Right lobe of liver (tissue), 6 donors: ENCODE measurements around the gene TEX35. TPM values are rescaled to one million over a fixed set of nuclear protein-coding genes. Genes with fewer than 3 reads are reported as not detected.
A peak's percentile ranks its signal among the peaks of the same experiment; 100 is the strongest.

Source experiments
- ATAC-seq, 4 donors: fragments of 200-7000 bp; cut with Tn5 transposase; one replicate each; pipeline ENCODE4 v1.9.1; 2020; ENCODE audit warnings: mild to moderate bottlenecking in 4 of 4, moderate library complexity in 4 of 4
- DNase-seq, 3 donors: peaks; one replicate each; pipeline ENCODE4 v3.0.0-alpha.2; 2020
- H3K27ac ChIP-seq, 3 donors: fragments of 200-600 bp; one replicate each; pipeline ENCODE4 v1.8.0; 2022
- H3K27me3 ChIP-seq, 2 donors: fragments of 200-600 bp; one replicate each; pipeline ENCODE4 v1.8.0; 2022
- H3K36me3 ChIP-seq, 4 donors: fragments of 200-600 bp; sonication (generic) in 1 of 4; one replicate each; pipeline versions ENCODE4 v1.5.1 to v1.8.0; 2017 to 2022; ENCODE audit warnings: control low read depth in 1 of 4
- H3K4me1 ChIP-seq, 4 donors: fragments of 200-600 bp; sonication (generic) in 1 of 4; one replicate each; pipeline versions ENCODE4 v1.5.1 to v1.8.0; 2017 to 2022; ENCODE audit warnings: control low read depth in 1 of 4
- H3K4me3 ChIP-seq, 3 donors: fragments of 200-600 bp; one replicate each; pipeline ENCODE4 v1.8.0; 2022
- H3K9me3 ChIP-seq, 4 donors: fragments of 200-600 bp; sonication (generic) in 1 of 4; one replicate each; pipeline versions ENCODE4 v1.5.1 to v1.8.0; 2017 to 2022; ENCODE audit warnings: control low read depth in 1 of 4
- POLR2A ChIP-seq: fragments of 450-650 bp; IDR thresholded peaks from one replicate; pipeline ENCODE4 v1.6.1; 2017; ENCODE audit warnings: antibody characterized with exemption, mild to moderate bottlenecking
- WGBS: methylation state at CpG from one replicate; pipeline ENCODE4 v1.1.6; 2018; ENCODE audit warnings: low coverage, low lambda C conversion rate; ENCODE audit not compliant: insufficient coverage; ENCODE audit errors: missing lambda C conversion rate; 5-methylcytosine and 5-hydroxymethylcytosine counted together
- intact Hi-C, 2 donors: fragments of 100-400 bp; cut with DNase I; formaldehyde crosslinking; loops; one replicate each; pipeline versions ENCODE4 v1.11.2 to v1.14.1; 2022
- total RNA-seq, 6 experiments: library from RNA; depleted of rRNA in 2 of 6; stranded (reverse); fragments of >200 nt in 2 of 6; fragmentation: NEBNext Ultra II Directional in 3 of 6; extraction: Animal tissue kit (Norgen Biotek cat#: 25700) in 3 of 6; gene quantifications; one replicate each; pipeline versions ENCODE4 v1.1.0 to v1.2.4, GENCODE V29; 2016 to 2023
- TF ChIP-seq, protein P1 (sequence below), 4 donors: fragments of 200-600 bp in 3 of 4; fragments of 450-650 bp in 1 of 4; IDR thresholded peaks; one replicate each; pipeline versions ENCODE4 v1.5.1 to v1.8.0; 2016 to 2022; ENCODE audit warnings: antibody characterized with exemption in 4 of 4, mild to moderate bottlenecking in 2 of 4
- donor health status: DM: no; HTN: yes; CAD: no.
- donor health status: DM: no; HTN: no; CAD: no.
- donor health status: DM: no; HTN: no; CAD: no.
- donor health status: DM: no; HTN: yes; CAD: no.
- donor health status: DM: no; HTN: yes; CAD: no.

The TEX35 gene
- total RNA-seq, 6 experiments from 2014 or later, result not detected

DNA sequence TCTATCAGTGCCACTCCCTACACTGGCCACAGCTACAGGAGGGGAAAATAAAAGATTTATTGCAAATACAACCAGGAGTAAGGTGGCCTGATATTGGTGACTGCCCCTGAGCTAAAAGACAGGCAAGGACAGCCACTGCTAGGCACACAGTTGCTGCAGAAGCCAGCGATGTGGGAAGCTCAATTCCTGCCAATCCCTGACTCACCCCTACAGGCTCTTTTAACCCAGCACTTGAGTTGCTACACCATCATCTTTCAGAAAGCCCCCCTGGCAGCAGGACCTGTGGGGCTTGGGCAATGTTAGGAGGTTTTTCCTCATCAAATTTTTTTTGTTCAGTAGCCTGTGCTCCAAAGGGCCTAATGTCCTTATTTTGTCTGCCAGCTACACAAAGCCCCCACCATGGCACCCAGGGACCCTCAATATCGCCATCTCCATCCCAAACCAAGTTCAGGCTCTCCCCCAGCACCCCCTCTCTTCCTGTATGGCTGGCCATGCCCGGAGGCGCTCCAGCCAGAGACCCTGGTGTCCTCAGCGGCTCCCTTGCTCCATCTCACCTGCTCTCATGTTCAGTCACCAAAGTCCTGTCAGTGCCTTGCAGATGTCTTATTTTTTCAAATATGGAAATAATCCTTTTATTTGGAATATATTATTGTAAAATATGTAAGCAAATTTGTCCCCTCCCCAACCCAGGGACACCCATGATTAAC, 29.5 kb upstream of the TEX35 start:
- Histone ChIP-seq H3K27ac (no peak overlapping the region), H3K9me3 (no peaks in the 10 kb centered on the region), H3K36me3 (no peaks in the 10 kb centered on the region), H3K4me1 (no peaks in the 10 kb centered on the region), H3K4me3 (no peak overlapping the region), H3K27me3 (no peaks in the 10 kb centered on the region)
- TF ChIP-seq, protein P1, sequence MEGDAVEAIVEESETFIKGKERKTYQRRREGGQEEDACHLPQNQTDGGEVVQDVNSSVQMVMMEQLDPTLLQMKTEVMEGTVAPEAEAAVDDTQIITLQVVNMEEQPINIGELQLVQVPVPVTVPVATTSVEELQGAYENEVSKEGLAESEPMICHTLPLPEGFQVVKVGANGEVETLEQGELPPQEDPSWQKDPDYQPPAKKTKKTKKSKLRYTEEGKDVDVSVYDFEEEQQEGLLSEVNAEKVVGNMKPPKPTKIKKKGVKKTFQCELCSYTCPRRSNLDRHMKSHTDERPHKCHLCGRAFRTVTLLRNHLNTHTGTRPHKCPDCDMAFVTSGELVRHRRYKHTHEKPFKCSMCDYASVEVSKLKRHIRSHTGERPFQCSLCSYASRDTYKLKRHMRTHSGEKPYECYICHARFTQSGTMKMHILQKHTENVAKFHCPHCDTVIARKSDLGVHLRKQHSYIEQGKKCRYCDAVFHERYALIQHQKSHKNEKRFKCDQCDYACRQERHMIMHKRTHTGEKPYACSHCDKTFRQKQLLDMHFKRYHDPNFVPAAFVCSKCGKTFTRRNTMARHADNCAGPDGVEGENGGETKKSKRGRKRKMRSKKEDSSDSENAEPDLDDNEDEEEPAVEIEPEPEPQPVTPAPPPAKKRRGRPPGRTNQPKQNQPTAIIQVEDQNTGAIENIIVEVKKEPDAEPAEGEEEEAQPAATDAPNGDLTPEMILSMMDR (IDR thresholded peaks at IDR 0.05), result no peak
- no peak for TF ChIP-seq POLR2A
- 100% methylated on average over 3 of the region's 5 CpGs for WGBS
- no peak for ATAC-seq
- DNase-seq, result no peak
- intact Hi-C loops, result no loop called here

DNA sequence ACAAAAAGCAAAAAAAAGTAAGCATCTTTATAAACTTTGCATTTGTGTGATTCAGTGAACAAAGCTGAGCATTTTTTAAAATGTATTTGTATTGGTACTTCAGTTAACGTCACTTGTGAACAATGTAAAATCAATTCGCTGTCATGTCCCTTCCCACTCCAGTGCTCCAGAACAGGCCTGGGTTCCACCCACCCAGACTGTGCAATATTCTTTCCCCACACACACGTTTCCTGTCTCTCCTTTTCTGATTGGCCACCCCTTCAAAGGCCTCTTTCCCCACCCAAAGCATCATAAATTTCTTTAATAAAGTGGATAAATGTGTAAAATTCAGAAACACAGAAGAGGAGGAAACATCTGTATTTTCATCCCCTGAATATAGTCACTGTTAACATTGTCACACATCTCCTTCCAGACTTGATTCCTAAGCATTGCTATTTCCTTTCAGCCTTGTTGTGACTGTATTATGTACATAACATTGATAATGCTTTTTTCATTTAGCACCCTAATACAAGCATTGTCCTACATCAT, 28.1 kb upstream of the TEX35 start:
- no peaks in the 10 kb centered on the region for H3K36me3 ChIP-seq
- H3K27me3 ChIP-seq, result no peaks in the 10 kb centered on the region
- H3K9me3 ChIP-seq, result no peaks in the 10 kb centered on the region
- 51% methylated on average over 3 of the region's 3 CpGs for WGBS
- DNase-seq (no peak), ATAC-seq (no peak)
- no peak overlapping the region for H3K4me3 ChIP-seq
- TF ChIP-seq POLR2A, result no peak
- TF ChIP-seq, protein P1 (IDR thresholded peaks at IDR 0.05), result no peak
- H3K27ac ChIP-seq, result no peak overlapping the region
- intact Hi-C loops, result no loop called here
- H3K4me1 ChIP-seq, result no peaks in the 10 kb centered on the region

GRCh38 chr1:178485541-178485981, 27.3 kb upstream of the TEX35 start:
- TF ChIP-seq POLR2A, result no peak
- TF ChIP-seq, protein P1 (IDR thresholded peaks at IDR 0.05), result no peak
- intact Hi-C loops, result no loop called here
- peak in 2 of 4 donors; percentile 36 to 44 for ATAC-seq

DNA sequence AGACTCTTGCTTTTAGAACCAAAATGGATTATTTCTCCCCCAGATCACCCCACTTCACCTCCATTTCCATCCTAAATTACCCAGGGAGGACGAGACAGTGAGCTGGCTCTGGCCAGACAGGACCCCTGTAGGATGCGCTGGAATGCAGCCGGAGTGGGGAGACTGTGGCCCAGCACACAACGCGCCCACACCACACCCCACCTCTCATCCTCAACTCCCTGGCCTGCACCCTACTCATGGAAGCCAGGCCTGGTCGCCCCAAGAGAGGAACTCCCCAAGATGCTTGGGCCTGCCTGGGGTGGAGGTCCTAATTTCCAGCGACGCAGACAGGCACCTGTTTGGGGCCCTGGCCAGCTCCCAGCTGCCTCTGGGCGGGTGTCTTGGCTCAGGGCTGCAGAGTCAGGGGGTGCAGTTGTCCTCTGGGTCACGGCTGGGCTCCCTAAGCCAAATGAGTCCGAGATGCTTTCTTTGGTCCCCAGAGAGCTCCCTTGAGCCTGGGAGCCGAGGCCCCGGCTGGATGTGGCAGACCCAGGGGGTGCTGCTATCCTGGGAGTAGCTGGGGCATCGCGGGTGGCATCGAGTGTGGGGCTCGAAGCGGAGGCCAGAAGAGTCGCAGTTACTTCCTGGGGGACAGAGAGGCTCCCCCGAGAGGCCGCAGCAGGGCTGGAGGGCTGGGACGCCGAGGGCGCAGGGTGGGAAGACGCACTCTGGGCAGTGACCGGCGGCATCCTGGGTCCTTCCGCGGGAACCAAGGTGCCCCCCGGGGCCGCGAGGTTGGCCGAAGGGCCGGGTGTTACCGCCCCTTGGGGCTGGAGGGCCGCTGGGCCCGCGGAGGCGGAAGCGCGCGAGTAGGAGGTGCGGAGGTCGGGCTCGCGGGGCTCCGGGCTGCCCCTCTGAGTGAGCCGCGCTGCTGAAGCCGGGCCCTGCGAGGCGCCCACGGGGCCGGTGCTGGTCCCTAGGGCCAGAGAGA, 26.5 kb upstream of the TEX35 start:
- H3K27me3 ChIP-seq, result no peaks in the 10 kb centered on the region
- intact Hi-C loops, result no loop called here
- no peaks in the 10 kb centered on the region for H3K36me3 ChIP-seq
- DNase-seq (no peak), ATAC-seq (peak in 3 of 4 donors; percentile 30 to 50 (median 31))
- no peak for TF ChIP-seq POLR2A
- TF ChIP-seq, protein P1 (IDR thresholded peaks at IDR 0.05), result no peak
- 29% methylated on average over 6 of the region's 54 CpGs for WGBS
- H3K4me3 ChIP-seq, result peak overlapping the region; percentile 4 to 5 (median 4)
- no peaks in the 10 kb centered on the region for H3K4me1 ChIP-seq
- no peak overlapping the region for H3K27ac ChIP-seq
- H3K9me3 ChIP-seq, result no peaks in the 10 kb centered on the region

More at GRCh38 chr1:178485541-178485981, 27.3 kb upstream of the TEX35 start:
- WGBS, result 51% methylated on average over 3 of the region's 3 CpGs
- DNase-seq, result no peak
- Histone ChIP-seq H3K4me1 (no peaks in the 10 kb centered on the region), H3K27ac (no peak overlapping the region), H3K4me3 (no peak overlapping the region), H3K36me3 (no peaks in the 10 kb centered on the region), H3K9me3 (no peaks in the 10 kb centered on the region), H3K27me3 (no peaks in the 10 kb centered on the region)
